ENCODE results near the gene TPSG1. TPM values are rescaled to one million over a fixed set of nuclear protein-coding genes. Genes with fewer than 3 reads are reported as not detected.

Gene TPSG1
- total RNA-seq, 1 donor from 2014 or later = not detected

DNA sequence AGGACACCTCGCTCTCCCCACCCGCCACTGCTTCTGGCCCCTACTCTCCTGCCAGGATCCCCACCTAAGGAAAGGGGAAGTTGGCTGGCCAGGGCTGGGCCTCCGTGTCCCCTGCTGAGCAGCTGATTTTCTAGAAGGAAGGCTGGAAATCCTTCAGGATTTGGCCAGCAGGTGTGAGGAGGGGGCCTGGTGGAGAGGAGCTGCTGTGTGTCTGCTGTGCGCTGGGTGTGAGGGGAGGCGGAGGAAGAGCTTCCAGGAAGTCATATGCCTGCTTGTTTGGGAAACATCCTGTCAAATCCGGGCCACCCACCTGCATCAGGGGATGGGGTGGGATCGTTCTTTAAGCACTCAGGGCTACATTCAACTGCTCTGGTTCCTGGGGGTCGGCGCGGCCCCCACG, 28.6 kb downstream of the TPSG1 start:
- Mint-ChIP-seq H3K27me3 (ENCODE audit: insufficient read depth, low read depth) (peaks cover 2% of the 10 kb centered on the region), H3K36me3 (peaks cover 5% of the 10 kb centered on the region), H3K9me3 (no peaks in the 10 kb centered on the region), H3K27ac (no peak overlapping the region), H3K4me3 (no peak overlapping the region), H3K4me1 (peaks cover 11% of the 10 kb centered on the region)
- no peak overlapping the region for H3K9ac ChIP-seq
- no peak overlapping the region for H3K27ac ChIP-seq
- TF ChIP-seq, protein P1, sequence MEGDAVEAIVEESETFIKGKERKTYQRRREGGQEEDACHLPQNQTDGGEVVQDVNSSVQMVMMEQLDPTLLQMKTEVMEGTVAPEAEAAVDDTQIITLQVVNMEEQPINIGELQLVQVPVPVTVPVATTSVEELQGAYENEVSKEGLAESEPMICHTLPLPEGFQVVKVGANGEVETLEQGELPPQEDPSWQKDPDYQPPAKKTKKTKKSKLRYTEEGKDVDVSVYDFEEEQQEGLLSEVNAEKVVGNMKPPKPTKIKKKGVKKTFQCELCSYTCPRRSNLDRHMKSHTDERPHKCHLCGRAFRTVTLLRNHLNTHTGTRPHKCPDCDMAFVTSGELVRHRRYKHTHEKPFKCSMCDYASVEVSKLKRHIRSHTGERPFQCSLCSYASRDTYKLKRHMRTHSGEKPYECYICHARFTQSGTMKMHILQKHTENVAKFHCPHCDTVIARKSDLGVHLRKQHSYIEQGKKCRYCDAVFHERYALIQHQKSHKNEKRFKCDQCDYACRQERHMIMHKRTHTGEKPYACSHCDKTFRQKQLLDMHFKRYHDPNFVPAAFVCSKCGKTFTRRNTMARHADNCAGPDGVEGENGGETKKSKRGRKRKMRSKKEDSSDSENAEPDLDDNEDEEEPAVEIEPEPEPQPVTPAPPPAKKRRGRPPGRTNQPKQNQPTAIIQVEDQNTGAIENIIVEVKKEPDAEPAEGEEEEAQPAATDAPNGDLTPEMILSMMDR (IDR thresholded peaks at IDR 0.05) = no peak
- TF ChIP-seq EZH2 (IDR thresholded peaks at IDR 0.05) = no peak
- TF ChIP-seq EZH2phosphoT487 (IDR thresholded peaks at IDR 0.05) = no peak
- no peaks in the 10 kb centered on the region for H3K36me3 ChIP-seq
- H3K9me3 ChIP-seq (ENCODE audit: low read depth) = no peaks in the 10 kb centered on the region
- peaks cover 69% of the 10 kb centered on the region for H4K20me1 ChIP-seq (ENCODE audit: low read depth)
- no peaks in the 10 kb centered on the region for H3F3A ChIP-seq (ENCODE audit: low read depth)
- no peak overlapping the region for H3K4me2 ChIP-seq
- no peak overlapping the region for H3K4me3 ChIP-seq
- H3K4me1 ChIP-seq = no peaks in the 10 kb centered on the region
- no peak overlapping the region for H2AFZ ChIP-seq (replicated peaks)
- H3K27me3 ChIP-seq = no peaks in the 10 kb centered on the region
- no peak for DNase-seq (ENCODE audit: low spot score)
- H3K79me2 ChIP-seq (ENCODE audit: low read depth) = no peaks in the 10 kb centered on the region

DNA sequence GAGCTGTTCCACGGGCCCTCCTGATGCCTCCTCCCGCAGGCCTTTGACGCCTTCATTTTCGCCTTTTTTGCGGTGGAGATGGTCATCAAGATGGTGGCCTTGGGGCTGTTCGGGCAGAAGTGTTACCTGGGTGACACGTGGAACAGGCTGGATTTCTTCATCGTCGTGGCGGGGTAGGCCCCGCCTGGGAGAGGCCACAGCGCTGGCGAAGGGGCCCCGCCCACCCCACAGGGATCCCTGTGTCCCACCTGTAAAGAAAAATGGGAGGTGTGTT, 29.7 kb downstream of the TPSG1 start:
- peaks cover 77% of the 10 kb centered on the region for H4K20me1 ChIP-seq (ENCODE audit: low read depth)
- TF ChIP-seq EZH2 (IDR thresholded peaks at IDR 0.05) = no peak
- TF ChIP-seq, protein P1 (IDR thresholded peaks at IDR 0.05) = no peak
- TF ChIP-seq EZH2phosphoT487 (IDR thresholded peaks at IDR 0.05) = no peak
- no peaks in the 10 kb centered on the region for H3K9me3 ChIP-seq (ENCODE audit: low read depth)
- Mint-ChIP-seq H3K27ac (no peak overlapping the region), H3K4me3 (no peak overlapping the region), H3K4me1 (peaks cover 11% of the 10 kb centered on the region), H3K36me3 (no peaks in the 10 kb centered on the region), H3K9me3 (no peaks in the 10 kb centered on the region), H3K27me3 (ENCODE audit: insufficient read depth, low read depth) (peaks cover 2% of the 10 kb centered on the region)
- H3K36me3 ChIP-seq = no peaks in the 10 kb centered on the region
- H3K79me2 ChIP-seq (ENCODE audit: low read depth) = no peaks in the 10 kb centered on the region
- no peak overlapping the region for H3K27ac ChIP-seq
- no peak overlapping the region for H2AFZ ChIP-seq (replicated peaks)
- DNase-seq (ENCODE audit: low spot score) = no peak
- no peak overlapping the region for H3K9ac ChIP-seq
- H3K4me1 ChIP-seq = no peaks in the 10 kb centered on the region
- H3K4me2 ChIP-seq = no peak overlapping the region
- no peaks in the 10 kb centered on the region for H3K27me3 ChIP-seq
- no peaks in the 10 kb centered on the region for H3F3A ChIP-seq (ENCODE audit: low read depth)
- no peak overlapping the region for H3K4me3 ChIP-seq

DNA sequence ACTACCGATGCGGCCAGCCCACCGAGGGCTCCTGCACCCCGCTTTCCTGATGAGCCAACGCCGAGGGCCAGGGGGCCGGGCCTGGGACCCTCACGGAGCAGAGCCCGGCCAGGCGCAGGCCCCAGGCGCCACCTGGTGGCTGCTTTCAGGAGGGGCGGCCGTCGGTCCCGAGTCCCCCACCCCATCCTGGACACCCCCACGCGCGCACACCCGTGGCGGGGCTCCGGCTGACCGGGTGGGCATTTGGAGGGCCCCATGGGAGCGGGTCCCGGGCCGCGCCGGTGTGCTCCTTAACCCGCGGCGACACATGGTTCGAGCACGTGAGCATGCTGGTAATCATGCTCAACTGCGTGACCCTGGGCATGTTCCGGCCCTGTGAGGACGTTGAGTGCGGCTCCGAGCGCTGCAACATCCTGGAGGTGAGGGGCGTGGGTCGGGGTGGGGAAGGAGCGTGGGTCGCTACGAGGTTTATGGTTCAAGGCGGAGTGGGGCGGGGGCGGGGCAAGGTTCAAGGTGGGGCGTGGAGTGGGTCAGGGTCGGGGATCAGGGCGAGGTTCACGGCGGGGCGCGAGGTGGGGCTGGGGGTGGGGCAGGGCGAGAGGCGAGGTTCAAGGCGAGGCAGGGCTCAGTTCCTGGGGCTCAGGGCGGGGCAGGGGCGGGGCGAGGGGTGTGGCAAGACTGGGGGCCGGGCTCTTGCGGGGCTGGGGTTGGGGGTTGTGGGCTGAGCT, 30.2 kb downstream of the TPSG1 start:
- no peaks in the 10 kb centered on the region for H3K9me3 Mint-ChIP-seq
- DNase-seq (ENCODE audit: low spot score) = peak; percentile 67
- no peak overlapping the region for H3K27ac Mint-ChIP-seq
- no peaks in the 10 kb centered on the region for H3F3A ChIP-seq (ENCODE audit: low read depth)
- no peak overlapping the region for H3K4me3 Mint-ChIP-seq
- peaks cover 77% of the 10 kb centered on the region for H4K20me1 ChIP-seq (ENCODE audit: low read depth)
- H3K27ac ChIP-seq = no peak overlapping the region
- no peaks in the 10 kb centered on the region for H3K27me3 Mint-ChIP-seq (ENCODE audit: insufficient read depth, low read depth)
- no peaks in the 10 kb centered on the region for H3K79me2 ChIP-seq (ENCODE audit: low read depth)
- no peaks in the 10 kb centered on the region for H3K9me3 ChIP-seq (ENCODE audit: low read depth)
- no peaks in the 10 kb centered on the region for H3K36me3 Mint-ChIP-seq
- no peaks in the 10 kb centered on the region for H3K4me1 ChIP-seq
- H3K4me2 ChIP-seq = no peak overlapping the region
- H3K27me3 ChIP-seq = no peaks in the 10 kb centered on the region
- no peaks in the 10 kb centered on the region for H3K36me3 ChIP-seq
- H3K9ac ChIP-seq = no peak overlapping the region
- H2AFZ ChIP-seq (replicated peaks) = no peak overlapping the region
- no peak overlapping the region for H3K4me3 ChIP-seq
- TF ChIP-seq EZH2phosphoT487 (IDR thresholded peaks at IDR 0.05) (no peak), EZH2 (IDR thresholded peaks at IDR 0.05) (no peak)
- TF ChIP-seq, protein P1 (IDR thresholded peaks at IDR 0.05) = peak; percentile 90
- H3K4me1 Mint-ChIP-seq = peaks cover 11% of the 10 kb centered on the region

Data from neural progenitor cell (in vitro differentiated cells).